D721Med (cell line): ENCODE results near the gene GRIA2.
A peak's percentile ranks its signal among the peaks of the same experiment; 100 is the strongest.

Source experiments
- DNase-seq: peaks from one replicate; pipeline ENCODE4 v3.0.0; 2011; ENCODE audit warnings: low spot score; ENCODE audit not compliant: insufficient read length
- FAIRE-seq: peaks from 2 replicates; lab custom pipeline; 2011; peaks lifted over from hg19 to GRCh38; lab: Jason Lieb, UNC
- CTCF ChIP-seq: IDR thresholded peaks from 2 replicates; pipeline ENCODE4 v1.5.1; 2012; ENCODE audit warnings: mild to moderate bottlenecking, control low read depth; ENCODE audit not compliant: insufficient read depth; ENCODE audit errors: missing control alignments

Gene GRIA2

GRCh38 chr4:157300701-157301100, 80.2 kb downstream of the GRIA2 start:
- no peak for FAIRE-seq
- DNase-seq, result no peak
- TF ChIP-seq CTCF, result no peak

GRCh38 chr4:157303471-157303960, 83.0 kb downstream of the GRIA2 start:
- DNase-seq, result no peak
- FAIRE-seq, result no peak
- TF ChIP-seq CTCF, result no peak

GRCh38 chr4:157304769-157305168, 84.2 kb downstream of the GRIA2 start:
- DNase-seq, result no peak
- TF ChIP-seq CTCF, result no peak
- no peak for FAIRE-seq

GRCh38 chr4:157312702-157313101, 92.2 kb downstream of the GRIA2 start:
- no peak for TF ChIP-seq CTCF
- no peak for DNase-seq
- FAIRE-seq, result peak; percentile 25

GRCh38 chr4:157314906-157315305, 94.4 kb downstream of the GRIA2 start:
- peak; percentile 29 for FAIRE-seq
- no peak for DNase-seq
- no peak for TF ChIP-seq CTCF

- DNase-seq (no peak), FAIRE-seq (no peak)
- TF ChIP-seq CTCF, result no peak
Measured at GRCh38 chr4:157315968-157316367, 95.4 kb downstream of the GRIA2 start.

GRCh38 chr4:157320092-157320491, 99.6 kb downstream of the GRIA2 start:
- FAIRE-seq (no peak), DNase-seq (no peak)
- TF ChIP-seq CTCF, result no peak
